B cell (primary cell): ENCODE results near the gene CCDC6.

ENCODE experiments used
- EZH2 ChIP-seq: IDR thresholded peaks from 2 replicates; pipeline ENCODE4 v1.6.1; 2012; ENCODE audit warnings: borderline replicate concordance, low read depth, mild to moderate bottlenecking, moderate library complexity, low read length; ENCODE audit not compliant: insufficient read depth, poor library complexity, severe bottlenecking
- TF ChIP-seq, protein P1 (sequence below): fragments of 200-600 bp; IDR thresholded peaks from one replicate; pipeline ENCODE4 v1.8.0; 2022; ENCODE audit warnings: antibody characterized with exemption, mild to moderate bottlenecking

DNA sequence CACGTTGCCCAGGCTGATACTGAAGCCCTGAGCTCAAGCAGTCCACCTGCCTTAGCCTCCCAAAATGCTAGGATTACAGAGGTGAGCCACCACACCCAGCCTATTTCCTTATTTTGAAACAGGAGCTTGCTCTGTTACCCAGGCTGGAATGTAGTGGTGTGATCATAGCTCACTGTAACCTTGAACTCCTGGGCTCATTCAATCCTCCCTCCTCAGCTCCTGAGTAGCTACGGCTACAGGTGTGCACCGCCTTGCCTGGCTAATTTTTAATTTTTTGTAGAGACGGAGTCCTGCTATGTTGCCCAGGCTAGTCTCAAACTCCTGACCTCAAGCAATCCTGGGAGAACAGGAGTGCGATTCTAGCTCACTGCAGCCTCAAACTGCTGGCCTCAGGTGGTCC, 164.8 kb downstream of the CCDC6 start:
- TF ChIP-seq, protein P1, sequence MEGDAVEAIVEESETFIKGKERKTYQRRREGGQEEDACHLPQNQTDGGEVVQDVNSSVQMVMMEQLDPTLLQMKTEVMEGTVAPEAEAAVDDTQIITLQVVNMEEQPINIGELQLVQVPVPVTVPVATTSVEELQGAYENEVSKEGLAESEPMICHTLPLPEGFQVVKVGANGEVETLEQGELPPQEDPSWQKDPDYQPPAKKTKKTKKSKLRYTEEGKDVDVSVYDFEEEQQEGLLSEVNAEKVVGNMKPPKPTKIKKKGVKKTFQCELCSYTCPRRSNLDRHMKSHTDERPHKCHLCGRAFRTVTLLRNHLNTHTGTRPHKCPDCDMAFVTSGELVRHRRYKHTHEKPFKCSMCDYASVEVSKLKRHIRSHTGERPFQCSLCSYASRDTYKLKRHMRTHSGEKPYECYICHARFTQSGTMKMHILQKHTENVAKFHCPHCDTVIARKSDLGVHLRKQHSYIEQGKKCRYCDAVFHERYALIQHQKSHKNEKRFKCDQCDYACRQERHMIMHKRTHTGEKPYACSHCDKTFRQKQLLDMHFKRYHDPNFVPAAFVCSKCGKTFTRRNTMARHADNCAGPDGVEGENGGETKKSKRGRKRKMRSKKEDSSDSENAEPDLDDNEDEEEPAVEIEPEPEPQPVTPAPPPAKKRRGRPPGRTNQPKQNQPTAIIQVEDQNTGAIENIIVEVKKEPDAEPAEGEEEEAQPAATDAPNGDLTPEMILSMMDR: no peak
- TF ChIP-seq EZH2: no peak
